GM18517 (cell line): ENCODE measurements around the gene SEC23A.
"Not testable (repeated sequence)": the region's sequence is repeated elsewhere in the genome, so short reads cannot be mapped to it uniquely, and the experiment has no call there.

ENCODE experiments used
- ATAC-seq: cut with Tn5 transposase; IDR thresholded peaks from one replicate; pipeline ENCODE4 v1.9.1; 2021; ENCODE audit warnings: mild to moderate bottlenecking, moderate library complexity; ENCODE audit not compliant: unreplicated experiment

Gene SEC23A

GRCh38 chr14:39033371-39033770, 69.7 kb downstream of the SEC23A start:
- no peak for ATAC-seq

- no peak for ATAC-seq
These were observed 72.8 kb downstream of the SEC23A start for GRCh38 chr14:39030209-39030608.

- ATAC-seq, result no peak
These were observed 73.2 kb downstream of the SEC23A start for GRCh38 chr14:39029789-39030188.

- ATAC-seq, result no peak
These were observed 74.4 kb downstream of the SEC23A start for GRCh38 chr14:39028620-39029019.

GRCh38 chr14:39025810-39026627, 77.0 kb downstream of the SEC23A start:
- ATAC-seq, result no peak

- no peak for ATAC-seq
These were observed 77.7 kb downstream of the SEC23A start for GRCh38 chr14:39025250-39025809.

GRCh38 chr14:39023939-39024871, 78.8 kb downstream of the SEC23A start:
- ATAC-seq, result no peak

GRCh38 chr14:39017096-39018016, 85.7 kb downstream of the SEC23A start:
- ATAC-seq, result not testable (repeated sequence)

- no peak for ATAC-seq
These were observed 86.3 kb downstream of the SEC23A start for GRCh38 chr14:39016733-39017095.

- no peak for ATAC-seq
These were observed 87.0 kb downstream of the SEC23A start for GRCh38 chr14:39015964-39016577.

- peak; percentile 88 for ATAC-seq
These were observed 87.6 kb downstream of the SEC23A start for GRCh38 chr14:39015360-39015961.

- ATAC-seq, result no peak
These were observed 88.6 kb downstream of the SEC23A start for GRCh38 chr14:39014460-39014859.

- not testable (repeated sequence) for ATAC-seq
These were observed 94.1 kb downstream of the SEC23A start for GRCh38 chr14:39008965-39009364.

- no peak for ATAC-seq
These were observed 96.2 kb downstream of the SEC23A start for GRCh38 chr14:39006721-39007410.

- no peak for ATAC-seq
These were observed 97.8 kb downstream of the SEC23A start for GRCh38 chr14:39005044-39005880.

- no peak for ATAC-seq
These were observed 103.1 kb downstream of the SEC23A start for GRCh38 chr14:38999949-39000348.

- no peak for ATAC-seq
These were observed 108.3 kb downstream of the SEC23A start for GRCh38 chr14:38994731-38995130.

GRCh38 chr14:38993981-38994380, 109.1 kb downstream of the SEC23A start:
- ATAC-seq, result no peak
